Effector CD8-positive, alpha-beta T cell (primary cell): ENCODE results near the gene TTC9C.
"Not testable (repeated sequence)": the region's sequence is repeated elsewhere in the genome, so short reads cannot be mapped to it uniquely, and the experiment has no call there.

Experiments used
- DNase-seq: peaks from one replicate; lab custom pipeline; 2025; lab: John Stamatoyannopoulos, UW

TTC9C gene

DNA sequence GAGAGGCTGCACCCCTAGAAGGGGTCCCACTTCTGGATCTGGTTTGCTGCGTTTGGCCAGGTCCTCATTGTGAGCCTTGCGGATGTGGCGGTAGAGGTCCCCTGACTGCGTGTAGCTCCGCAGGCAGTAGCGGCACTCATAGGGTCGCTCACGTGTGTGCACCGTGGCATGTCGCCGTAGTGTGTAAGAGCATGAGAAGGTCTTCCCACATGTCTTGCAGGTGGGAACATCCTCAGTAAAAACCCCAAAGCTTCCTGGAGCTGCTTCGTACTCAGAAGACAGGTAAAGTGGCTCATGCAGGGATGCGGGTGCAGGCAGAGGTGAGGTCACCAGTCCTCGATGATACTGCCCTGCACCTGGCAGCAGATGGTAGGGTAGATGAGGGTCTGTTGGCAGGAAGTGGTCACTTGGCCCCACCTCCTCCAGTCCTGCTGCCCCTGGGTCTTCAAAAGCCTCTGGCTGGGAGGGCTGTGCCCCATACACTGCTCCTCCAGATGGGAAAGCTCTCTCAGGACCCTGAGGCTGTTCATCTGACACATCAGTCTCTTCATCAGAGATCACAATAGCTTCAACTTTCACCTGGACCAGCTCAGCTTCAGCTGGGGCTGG, 24.0 kb downstream of the TTC9C start:
- no peak for DNase-seq

DNA sequence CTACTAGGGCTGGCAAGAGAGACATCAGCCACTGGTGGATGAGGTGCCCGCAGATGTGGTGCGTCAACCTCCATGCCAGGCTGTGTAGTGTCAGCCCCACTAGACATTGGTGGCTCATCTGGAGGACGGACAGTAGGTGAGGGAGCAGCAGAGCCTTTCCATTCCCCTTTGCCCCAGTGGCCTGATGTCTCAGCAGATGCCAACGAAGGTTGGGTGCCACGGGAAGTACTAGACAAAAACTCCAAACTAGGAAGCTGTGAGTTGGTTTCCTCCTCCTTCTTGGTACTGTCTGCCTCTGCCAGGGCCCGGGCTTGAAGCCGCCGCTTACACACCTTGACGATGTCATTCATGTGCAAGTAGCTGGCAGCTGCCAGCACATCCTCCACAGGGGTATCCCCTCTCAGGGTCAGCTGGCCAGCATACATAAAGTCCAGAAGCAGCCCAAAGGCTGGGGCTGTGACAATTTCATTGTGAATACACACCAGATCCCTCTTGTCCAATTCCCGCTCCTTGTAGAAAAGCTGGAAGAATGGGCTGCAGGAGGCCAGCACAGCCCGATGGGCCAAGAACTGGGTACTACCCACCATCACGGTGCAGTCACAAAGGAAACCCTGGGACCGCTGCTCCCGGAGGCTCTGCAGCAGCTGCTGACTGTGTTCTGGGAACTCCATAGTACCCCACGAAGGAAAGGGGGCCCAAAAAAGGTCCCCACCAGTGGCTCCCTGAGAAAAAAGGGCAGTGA, 24.9 kb downstream of the TTC9C start:
- DNase-seq, result no peak

DNA sequence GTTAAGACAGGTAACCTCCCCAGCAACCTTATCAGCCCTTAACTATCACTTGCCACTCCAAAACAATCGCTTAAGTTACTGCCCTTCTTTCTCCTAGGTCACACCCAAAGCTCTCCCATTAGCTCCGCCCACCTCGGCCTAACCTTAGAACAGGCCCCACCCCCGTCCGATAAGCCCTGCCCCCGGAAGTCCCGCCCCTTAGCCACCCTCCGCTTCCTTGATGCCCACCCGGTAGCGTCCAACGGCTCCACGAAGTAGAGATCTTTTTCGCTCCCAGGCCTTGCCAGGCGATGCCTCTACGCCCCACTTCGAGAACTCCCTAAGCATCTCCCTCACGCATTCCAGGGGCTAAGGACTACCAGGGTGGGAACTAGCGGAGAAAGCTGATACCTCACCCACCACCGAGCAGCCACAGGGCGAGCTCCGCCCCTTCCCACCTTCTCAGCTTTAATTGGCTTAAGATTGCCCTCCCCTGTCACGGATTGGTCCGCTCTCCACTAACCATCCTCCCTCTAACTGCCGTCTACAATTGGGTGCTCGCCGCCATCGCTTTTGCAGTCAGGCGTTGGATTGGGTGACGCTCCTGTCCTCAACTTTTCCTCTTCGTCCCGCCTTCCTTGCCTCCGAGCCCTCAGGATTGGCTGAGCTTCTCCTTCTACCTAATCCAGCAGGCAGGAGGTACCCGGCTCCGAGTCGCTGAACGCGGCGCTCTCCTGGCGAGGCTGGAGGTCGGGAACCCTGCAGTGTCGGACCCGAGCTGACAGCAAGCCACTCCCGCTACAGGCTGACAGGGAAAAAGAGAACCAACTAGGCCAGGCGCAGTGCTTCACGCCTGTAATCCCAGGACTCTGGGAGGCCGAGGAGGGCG, 25.7 kb downstream of the TTC9C start, which contains the start of gene ZBTB3:
TSS of gene ZBTB3 (minus strand) at position 425 of the 868 bp plus-strand sequence. CDS start 496 bp downstream, outside the sequence.
- peak; percentile 91 for DNase-seq

DNA sequence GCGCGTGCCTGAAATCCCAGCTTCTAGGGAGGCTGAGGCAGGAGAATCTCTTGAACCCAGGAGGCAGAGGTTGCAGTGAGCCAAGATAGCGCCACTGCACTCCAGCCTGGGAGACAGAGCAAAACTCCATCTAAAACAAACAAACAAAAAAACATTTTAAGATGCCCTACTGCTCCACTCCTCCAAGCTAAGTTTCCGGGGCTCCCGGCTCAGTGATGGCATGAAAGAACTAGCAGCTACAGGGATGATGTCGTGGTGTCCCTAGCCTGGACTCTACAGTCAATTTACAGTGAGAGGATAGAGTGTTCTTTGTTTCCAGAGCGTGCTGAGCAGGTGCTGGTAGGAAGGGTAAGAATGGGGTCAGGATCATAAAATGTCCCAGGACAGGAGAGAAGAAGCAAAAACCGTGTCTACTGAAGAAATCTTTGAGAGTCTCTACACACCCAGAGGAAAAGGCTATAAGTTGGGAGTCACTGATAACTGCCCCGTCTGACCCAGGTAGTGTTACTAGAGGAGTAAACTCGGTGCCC, 26.9 kb downstream of the TTC9C start:
- DNase-seq, result no peak

DNA sequence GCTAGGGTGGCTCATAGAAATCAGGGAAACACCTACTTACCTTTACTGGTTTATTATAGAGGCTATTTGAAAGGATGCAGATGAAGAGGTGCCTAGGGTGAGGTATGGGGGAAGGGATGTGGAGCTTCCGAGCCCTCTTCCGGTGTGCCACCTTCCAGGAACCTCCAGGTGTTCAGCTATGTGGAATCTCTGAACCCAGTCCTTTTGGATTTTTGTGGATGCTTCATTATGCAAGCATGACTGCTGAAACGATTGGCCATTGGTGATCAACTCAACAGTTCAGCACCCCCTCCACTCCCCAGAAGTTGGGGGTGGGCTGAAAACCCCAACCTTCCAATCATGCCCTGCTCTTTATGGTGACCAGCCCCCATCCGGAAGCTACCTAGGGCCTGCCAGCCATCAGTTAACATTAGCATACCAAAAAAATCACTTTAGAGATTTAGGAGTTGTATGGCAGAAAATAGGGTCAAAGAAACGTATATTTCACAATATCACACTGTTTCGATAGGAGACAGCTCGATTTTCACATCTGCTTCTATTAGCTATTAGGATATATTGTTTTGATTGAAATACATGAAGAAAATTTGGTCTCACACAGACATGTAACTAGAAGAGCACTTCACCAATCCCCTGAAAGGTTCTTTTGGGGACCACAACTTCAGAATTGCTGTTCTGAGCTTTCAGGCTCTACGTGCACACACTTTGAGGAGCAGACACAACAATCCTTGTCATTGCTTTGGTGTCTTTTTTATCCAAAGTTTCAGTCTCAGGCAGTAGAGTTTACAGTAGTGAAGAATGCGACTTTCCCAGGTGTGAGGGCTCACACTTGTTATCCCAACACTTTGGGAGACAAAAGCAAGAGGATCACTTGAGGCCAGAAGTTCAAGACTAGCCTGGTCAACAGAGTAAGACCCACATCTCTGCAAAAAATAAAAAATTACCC, 29.8 kb downstream of the TTC9C start:
- no peak for DNase-seq

DNA sequence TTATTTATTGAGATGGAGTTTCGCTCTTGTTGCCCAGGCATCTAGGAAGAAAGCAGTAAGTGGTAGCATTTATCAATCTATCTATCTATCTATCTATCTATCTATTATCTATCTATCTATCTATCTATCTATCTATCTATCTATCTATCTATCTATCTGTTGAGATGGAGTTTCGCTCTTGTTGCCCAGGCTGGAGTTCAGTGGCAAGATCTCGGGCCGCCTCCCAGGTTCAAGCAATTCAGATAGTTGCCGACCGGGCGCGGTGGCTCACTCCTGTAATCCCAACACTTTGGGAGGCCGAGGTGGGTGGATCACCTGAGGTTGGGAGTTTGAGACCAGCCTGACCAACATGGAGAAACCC, 32.6 kb downstream of the TTC9C start:
- not testable (repeated sequence) for DNase-seq

DNA sequence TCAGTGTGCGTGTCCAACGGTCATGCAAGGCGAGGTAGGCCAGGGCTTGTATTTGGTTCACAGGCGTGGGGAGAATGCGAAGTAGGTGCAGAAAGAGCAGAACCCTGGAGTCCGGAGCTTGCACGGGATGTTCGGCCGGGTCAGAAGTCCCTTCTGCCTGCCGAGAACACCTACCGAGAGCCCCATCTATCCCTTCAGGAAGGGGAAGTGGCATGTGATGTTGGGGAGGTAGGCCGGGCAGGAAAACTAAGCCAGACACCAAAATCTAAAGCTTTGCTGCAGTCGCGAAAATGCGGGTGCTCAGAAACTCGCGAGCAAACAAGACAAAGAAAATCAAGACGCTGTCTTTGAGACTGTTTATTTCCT, 42.5 kb downstream of the TTC9C start:
- DNase-seq, result no peak

DNA sequence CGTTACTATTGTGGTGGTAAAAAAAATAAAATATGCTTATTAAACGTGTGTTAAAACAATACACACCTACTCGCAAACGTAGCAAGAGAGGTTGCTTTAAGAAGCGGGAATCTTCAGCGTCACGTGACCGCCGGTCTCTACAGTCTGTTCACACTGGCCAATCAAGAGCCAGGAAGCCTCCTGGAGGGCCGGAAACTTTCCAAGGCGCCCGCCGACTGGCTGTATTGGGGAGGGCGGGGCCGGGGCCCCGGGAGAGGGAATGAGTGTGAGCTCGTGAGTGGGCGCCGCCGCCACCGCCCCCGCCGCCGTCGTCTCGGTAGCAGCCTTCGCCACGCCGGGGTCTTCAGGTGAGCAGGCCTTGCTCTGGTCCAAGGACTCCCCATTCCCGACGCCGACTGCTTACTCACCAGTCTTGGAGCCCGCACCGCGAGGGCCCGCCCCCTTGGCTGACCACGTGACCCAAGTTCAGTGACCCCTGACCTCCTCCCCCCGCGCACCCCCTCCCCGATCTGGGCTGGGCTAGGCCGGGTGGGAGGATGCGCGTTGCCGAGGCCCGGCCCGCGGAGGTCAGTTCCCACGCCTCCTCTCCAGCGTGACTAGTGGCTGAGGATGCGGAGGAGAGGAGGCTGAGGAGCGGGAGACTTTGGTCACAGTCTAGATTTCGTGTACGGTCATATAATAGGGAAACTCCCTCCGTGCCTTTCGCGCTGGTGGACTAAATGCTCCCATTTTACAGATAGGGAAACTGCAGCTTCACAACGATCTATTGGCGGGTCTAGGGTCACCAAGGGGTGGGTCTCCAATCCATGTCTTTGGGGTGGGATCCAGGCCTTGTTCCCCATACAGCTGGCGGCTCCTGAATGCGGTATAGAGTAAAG, 43.1 kb downstream of the TTC9C start, which contains the start of gene TAF6L:
TSS of gene TAF6L (plus strand) at position 253 of the 878 bp plus-strand sequence. CDS start 4,388 bp downstream, outside the sequence.
- peak; percentile 89 for DNase-seq

DNA sequence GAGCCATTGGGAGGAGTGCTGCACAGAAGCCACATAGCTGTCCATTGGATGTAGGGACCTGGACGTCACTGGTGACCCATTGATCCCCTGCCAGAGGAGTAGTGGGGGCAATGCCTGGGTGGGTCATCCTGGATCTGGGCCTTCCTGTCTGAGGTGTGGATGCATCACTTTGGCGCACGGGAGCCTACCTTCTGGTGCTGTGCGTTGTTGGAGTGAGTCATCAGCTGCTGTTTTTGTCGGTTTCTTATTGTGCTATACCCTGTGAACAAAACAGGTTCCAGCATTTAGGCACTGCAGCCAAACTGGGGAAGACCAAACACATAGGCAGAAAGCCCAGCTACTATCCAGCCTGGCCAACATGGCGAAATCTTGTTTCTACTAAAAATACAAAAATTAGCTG, 46.1 kb downstream of the TTC9C start:
- DNase-seq, result no peak

DNA sequence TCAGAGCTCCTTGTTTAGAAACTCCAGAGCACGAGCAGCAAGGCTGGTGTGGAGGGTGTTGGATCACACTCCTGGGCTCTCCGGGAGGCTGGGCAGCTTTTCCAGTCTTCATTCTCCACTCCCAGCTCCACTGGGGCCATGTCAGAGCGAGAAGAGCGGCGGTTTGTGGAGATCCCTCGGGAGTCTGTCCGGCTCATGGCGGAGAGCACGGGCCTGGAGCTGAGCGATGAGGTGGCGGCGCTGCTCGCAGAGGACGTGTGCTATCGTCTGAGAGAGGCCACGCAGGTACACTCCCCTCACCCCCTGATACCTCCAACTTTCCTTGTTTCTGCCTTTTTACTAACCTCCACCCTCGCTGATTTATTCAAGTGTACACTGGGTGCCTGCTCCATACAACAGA, 47.4 kb downstream of the TTC9C start:
- no peak for DNase-seq

DNA sequence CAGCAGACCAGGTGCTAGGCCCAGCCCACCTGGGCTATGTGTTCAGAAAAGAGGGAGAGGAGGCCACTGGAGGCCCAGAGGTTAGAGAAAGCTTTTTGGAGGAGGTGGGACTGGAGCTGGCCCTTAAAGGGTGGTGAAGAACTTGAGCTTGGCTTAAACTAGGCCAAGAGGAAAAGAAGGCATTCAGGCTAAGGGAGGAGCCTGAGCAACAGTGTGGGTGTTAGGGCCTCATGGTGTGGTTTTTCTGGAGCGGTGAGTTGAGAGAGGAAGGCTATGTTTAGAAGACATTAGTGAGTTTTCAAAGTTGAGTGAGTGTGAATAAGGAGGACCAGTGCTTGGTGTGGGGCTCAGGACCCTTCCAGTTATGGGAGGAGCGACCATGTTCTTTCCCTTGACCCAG, 49.1 kb downstream of the TTC9C start:
- no peak for DNase-seq

DNA sequence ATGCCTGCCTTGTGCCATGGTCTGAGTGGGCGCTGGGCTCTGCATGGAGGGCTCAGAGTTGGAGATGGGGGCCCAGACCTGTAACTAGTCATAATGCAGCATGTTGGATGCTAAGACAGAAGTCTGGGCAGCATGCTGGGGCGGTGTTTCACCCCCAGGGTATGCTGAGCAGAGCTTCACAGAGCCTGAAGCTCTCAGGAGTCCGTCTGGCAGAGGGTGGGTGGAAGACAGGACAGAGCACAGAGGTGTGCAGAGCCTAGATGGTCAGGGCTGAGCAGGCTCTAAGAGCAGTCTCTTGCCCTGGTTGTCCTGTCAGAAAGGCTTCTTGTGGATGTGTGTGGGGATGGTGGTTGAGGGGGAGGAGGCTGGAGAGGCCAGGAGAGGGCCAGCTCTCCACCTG, 50.2 kb downstream of the TTC9C start:
- DNase-seq, result no peak

DNA sequence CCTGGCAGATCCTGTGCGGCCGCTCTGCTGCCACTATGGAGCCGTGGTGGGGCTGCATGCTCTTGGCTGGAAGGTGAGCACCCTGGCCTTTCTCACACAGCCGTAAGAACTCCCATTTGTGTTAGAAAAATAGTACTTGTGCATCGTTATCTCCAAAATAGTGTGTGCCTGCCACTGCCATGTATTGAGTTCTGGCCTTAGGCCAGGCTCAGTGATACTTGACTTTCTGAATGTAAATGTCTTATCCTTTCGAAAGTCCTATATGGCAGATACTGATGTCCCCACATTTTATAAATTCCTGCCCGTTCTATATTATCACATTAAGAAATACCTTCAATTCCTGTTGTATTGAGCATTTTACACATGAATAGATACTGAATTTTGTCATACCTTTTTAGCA, 54.5 kb downstream of the TTC9C start:
- DNase-seq, result no peak

DNA sequence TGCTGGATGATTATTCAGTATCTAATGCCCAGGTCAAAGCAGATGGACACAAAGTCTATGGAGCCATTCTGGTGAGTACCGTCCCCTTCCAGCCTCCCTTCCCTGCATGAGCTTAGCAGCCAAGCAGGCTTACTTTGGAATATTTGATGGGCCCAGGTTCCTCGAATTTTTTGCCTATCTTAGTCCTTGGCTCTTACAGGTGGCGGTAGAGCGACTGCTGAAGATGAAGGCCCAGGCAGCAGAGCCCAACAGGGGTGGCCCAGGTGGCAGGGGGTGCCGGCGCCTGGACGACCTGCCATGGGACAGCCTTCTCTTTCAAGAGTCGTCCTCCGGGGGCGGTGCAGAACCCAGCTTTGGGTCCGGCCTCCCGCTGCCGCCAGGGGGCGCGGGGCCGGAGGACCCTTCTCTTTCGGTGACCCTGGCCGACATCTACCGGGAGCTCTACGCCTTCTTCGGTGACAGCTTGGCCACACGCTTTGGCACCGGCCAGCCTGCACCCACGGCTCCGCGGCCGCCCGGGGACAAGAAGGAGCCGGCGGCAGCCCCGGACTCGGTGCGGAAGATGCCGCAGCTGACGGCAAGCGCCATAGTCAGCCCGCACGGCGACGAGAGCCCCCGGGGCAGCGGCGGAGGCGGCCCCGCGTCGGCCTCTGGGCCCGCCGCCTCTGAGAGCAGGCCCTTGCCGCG, 58.2 kb downstream of the TTC9C start:
- DNase-seq, result peak; percentile 78

DNA sequence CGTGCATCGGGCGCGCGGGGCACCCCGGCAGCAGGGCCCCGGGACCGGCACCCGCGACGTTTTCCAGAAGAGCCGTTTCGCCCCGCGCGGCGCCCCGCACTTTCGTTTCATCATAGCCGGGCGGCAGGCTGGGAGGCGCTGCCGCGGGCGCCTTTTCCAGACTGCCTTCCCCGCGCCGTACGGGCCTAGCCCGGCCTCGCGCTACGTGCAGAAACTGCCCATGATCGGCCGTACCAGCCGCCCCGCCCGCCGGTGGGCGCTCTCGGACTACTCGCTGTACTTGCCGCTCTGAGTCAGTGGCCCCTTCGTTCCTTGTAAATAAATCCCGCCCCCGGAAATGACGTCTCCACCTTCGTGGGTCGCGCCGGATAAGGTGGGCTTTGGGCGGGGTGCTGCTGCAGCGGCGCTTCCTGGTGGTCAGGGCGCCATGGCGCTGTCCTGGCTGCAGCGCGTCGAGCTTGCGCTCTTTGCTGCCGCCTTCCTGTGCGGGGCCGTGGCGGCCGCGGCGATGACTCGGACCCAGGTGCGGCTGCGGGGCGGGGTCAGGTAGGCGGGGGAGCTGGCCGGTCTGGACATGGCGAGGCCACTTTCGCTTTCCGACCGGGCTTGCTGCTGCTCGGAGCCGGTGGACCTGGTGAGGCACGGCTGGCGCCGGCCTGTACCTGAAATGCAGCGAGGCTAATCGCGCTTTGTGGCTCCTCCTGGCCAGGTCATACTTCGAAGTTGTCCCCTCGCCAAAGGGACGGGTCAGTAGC, 58.9 kb downstream of the TTC9C start, which contains the start of gene TMEM179B:
TSS of gene TMEM179B (plus strand) at position 398 of the 755 bp plus-strand sequence. CDS start at position 428, 30 bp downstream.
- peak; percentile 95 for DNase-seq
